K562 (cell line): Measurements from ENCODE around the gene KAZN. TPM values are rescaled to one million over a fixed set of nuclear protein-coding genes. Genes with fewer than 3 reads are reported as not detected.

Experiments
- ATAC-seq: fragments of 200-7000 bp; cut with Tn5 transposase; 3 replicates; pipeline ENCODE4 v1.9.1; 2020; ENCODE audit warnings: moderate library complexity
- BruUV-seq: library from RNA; stranded (reverse); fragments of 400-500 nt; replicated peaks from 2 replicates; lab custom pipeline; 2021; lab: Mats Ljungman, UMichigan
- CTCF ChIA-PET: fragments of 300-600 bp; formaldehyde crosslinking; extraction: SDS; loops from one replicate; lab custom pipeline; 2021; ENCODE audit warnings: low intra/inter-chr PET ratio; lab: Yijun Ruan, JAX
- POLR2A ChIA-PET: fragments of 300-600, 350-650 bp; sonication (Branson Sonifier 250); formaldehyde crosslinking; extraction: SDS; loops from one replicate; lab custom pipeline; 2021; ENCODE audit warnings: antibody characterized with exemption, inconsistent platforms; lab: Yijun Ruan, JAX
- DNase-seq, 4 experiments: peaks; one replicate each; pipeline versions ENCODE4 v3.0.0 to v3.0.0-alpha.2; 2011 to 2018; ENCODE audit warnings: low spot score in 3 of 4, mixed read lengths in 3 of 4; ENCODE audit errors: extremely low read depth in 1 of 4
- FAIRE-seq: peaks from 2 replicates; lab custom pipeline; 2011; peaks lifted over from hg19 to GRCh38; lab: Jason Lieb, UNC
- H2AFZ ChIP-seq: 2 replicates; pipeline ENCODE4 v1.6.0; 2011; ENCODE audit warnings: low read depth, low read length, control low read depth, inconsistent platforms
- H3K27ac ChIP-seq: fragments of 200-600 bp; 3 replicates; pipeline ENCODE4 v1.8.0; 2011; ENCODE audit warnings: low read depth, mild to moderate bottlenecking, control low read depth, inconsistent platforms, low read length, moderate library complexity, mixed read lengths; ENCODE audit errors: extremely low read depth
- H3K27me3 ChIP-seq, 2 experiments: fragments of 300-600 bp in 1 of 2; 2 replicates in 1 of 2; 3 replicates in 1 of 2; pipeline versions ENCODE4 v1.6.0 to v1.8.0; 2011; ENCODE audit warnings: inconsistent platforms in 2 of 2, low read length in 2 of 2, mild to moderate bottlenecking in 1 of 2, mixed read lengths in 1 of 2, moderate library complexity in 1 of 2; ENCODE audit not compliant: control insufficient read depth in 2 of 2, insufficient read depth in 2 of 2
- H3K36me3 ChIP-seq: fragments of 300-600 bp; 3 replicates; pipeline ENCODE4 v1.8.0; 2011; ENCODE audit warnings: mild to moderate bottlenecking, low read length, inconsistent platforms; ENCODE audit not compliant: control insufficient read depth, insufficient read depth
- H3K4me1 ChIP-seq, 2 experiments: fragments of 200-600 bp in 1 of 2; replicated peaks in 1 of 2; 2 replicates in 1 of 2; 3 replicates in 1 of 2; pipeline versions ENCODE4 v1.5.1 to v1.8.0; 2011; ENCODE audit warnings: inconsistent platforms in 2 of 2, low read length in 2 of 2, mild to moderate bottlenecking in 1 of 2, mixed read lengths in 1 of 2, moderate library complexity in 1 of 2; ENCODE audit not compliant: control insufficient read depth in 2 of 2, insufficient read depth in 2 of 2
- H3K4me2 ChIP-seq: 2 replicates; pipeline ENCODE4 v1.6.1; 2011; ENCODE audit warnings: low read length, control low read depth, inconsistent platforms, mixed read lengths; ENCODE audit not compliant: insufficient read depth
- H3K4me3 ChIP-seq: fragments of 200-600 bp; sonication (generic), shearing (Covaris generic); 2 replicates; pipeline ENCODE4 v1.5.1; 2016; ENCODE audit warnings: control low read depth, inconsistent platforms
- H3K79me2 ChIP-seq: fragments of 200-600 bp; 3 replicates; pipeline ENCODE4 v1.8.0; 2011; ENCODE audit warnings: low read length, inconsistent platforms; ENCODE audit not compliant: control insufficient read depth, insufficient read depth
- H3K9ac ChIP-seq, 2 experiments: 2 replicates each; pipeline versions ENCODE4 v1.6.0 to v1.6.1; 2011; ENCODE audit warnings: low read depth in 2 of 2, low read length in 2 of 2, control low read depth in 1 of 2, inconsistent platforms in 1 of 2, mild to moderate bottlenecking in 1 of 2, mixed read lengths in 1 of 2; ENCODE audit not compliant: insufficient read depth in 1 of 2
- H3K9me1 ChIP-seq: one replicate; pipeline ENCODE4 v1.6.0; 2011; ENCODE audit warnings: inconsistent platforms, mild to moderate bottlenecking, low read length, moderate library complexity; ENCODE audit not compliant: control insufficient read depth, insufficient read depth
- H3K9me3 ChIP-seq: replicated peaks from 2 replicates; pipeline ENCODE4 v1.5.1; 2011; ENCODE audit warnings: low read depth, low read length, inconsistent platforms; ENCODE audit not compliant: control insufficient read depth, insufficient read depth
- H4K20me1 ChIP-seq: replicated peaks from 2 replicates; pipeline ENCODE4 v1.6.1; 2011; ENCODE audit warnings: low read length, inconsistent platforms, mixed read lengths; ENCODE audit not compliant: control insufficient read depth, insufficient read depth
- DIDO1 ChIP-seq: fragments of 450-650 bp; IDR thresholded peaks from 2 replicates; pipeline ENCODE4 v1.6.1; 2016; ENCODE audit warnings: low read depth, missing biosample characterization, missing genetic modification characterization
- ELF2 ChIP-seq: fragments of 250-450 bp; sonication (Bioruptor Pico); IDR thresholded peaks from 2 replicates; pipeline ENCODE4 v1.5.0; 2021; ENCODE audit warnings: mild to moderate bottlenecking
- GABPB2 ChIP-seq: fragments of 250-450 bp; sonication (Bioruptor Pico); conservative IDR thresholded peaks from 2 replicates; pipeline ENCODE4 v1.5.1; 2021; ENCODE audit warnings: mild to moderate bottlenecking
- HNRNPH1 ChIP-seq: fragments of 200-400 bp; formaldehyde crosslinking; optimal IDR thresholded peaks from 2 replicates; pipeline ENCODE3; 2017; ENCODE audit warnings: low read depth, mild to moderate bottlenecking, low read length, moderate library complexity
- PTRF ChIP-seq: fragments of 450-650 bp; IDR thresholded peaks from 2 replicates; pipeline ENCODE4 v1.6.1; 2016; ENCODE audit warnings: mild to moderate bottlenecking, missing genetic modification characterization, missing compliant biosample characterization
- ZC3H8 ChIP-seq: fragments of 450-650 bp; IDR thresholded peaks from 2 replicates; pipeline ENCODE4 v1.6.1; 2017
- ZNF24 ChIP-seq: fragments of 450-650 bp; IDR thresholded peaks from 2 replicates; pipeline ENCODE4 v1.6.1; 2016
- ZNF274 ChIP-seq: IDR thresholded peaks from 2 replicates; pipeline ENCODE4 v1.6.1; 2011; ENCODE audit warnings: low read depth, mild to moderate bottlenecking, low read length, moderate library complexity, borderline replicate concordance
- WGBS: fragments of 100-300 bp; shearing (Covaris generic); methylation state at CpG from one replicate; pipeline ENCODE4 v1.1.6; 2016; ENCODE audit warnings: low coverage, mixed read lengths; ENCODE audit not compliant: insufficient coverage; ENCODE audit errors: missing lambda C conversion rate; 5-methylcytosine and 5-hydroxymethylcytosine counted together
- in situ Hi-C: fragments of 300-500 bp; cut with MboI; formaldehyde crosslinking; loops from 4 replicates; pipeline ENCODE4 v1.15.0; 2018; ENCODE audit warnings: inconsistent platforms, mixed read lengths
- intact Hi-C: fragments of 100-400 bp; cut with micrococcal nuclease; formaldehyde crosslinking; loops from 2 replicates; pipeline ENCODE4 v1.14.2; 2022
- polyA plus RNA-seq, 8 experiments: library from polyadenylated mRNA; depleted of rRNA in 4 of 8; stranded (reverse) in 5 of 8; unstranded in 3 of 8; fragments of >200 nt; fragmentation: Nextera tagmentation in 2 of 8; fragmentation: Illumina TruSeq in 1 of 8; extraction: Ambion mirVana in 2 of 8; extraction: Trizol in 1 of 8; gene quantifications; 2 replicates each; pipeline versions ENCODE4 v1.2.1 to v1.2.3, GENCODE V29; 2011 to 2014; ENCODE audit warnings: inconsistent platforms in 1 of 8, missing spikeins in 1 of 8
- total RNA-seq, 7 experiments: library from RNA; depleted of rRNA in 6 of 7; stranded (reverse); fragments of >200 nt in 6 of 7; fragmentation: Illumina TruSeq in 2 of 7; extraction: Trizol in 2 of 7; gene quantifications; 2 replicates each; pipeline versions ENCODE4 v1.2.1 to v1.2.3, GENCODE V29; 2011 to 2021; ENCODE audit warnings: low replicate concordance in 1 of 7
- TF ChIP-seq, protein P1 (sequence below): sonication (generic); formaldehyde crosslinking; IDR thresholded peaks from 2 replicates; pipeline ENCODE4 v1.8.1; 2022; ENCODE audit warnings: missing genetic modification reagents
- TF ChIP-seq, protein P2 (sequence below): fragments of 450-650 bp; IDR thresholded peaks from 2 replicates; pipeline ENCODE4 v1.6.1; 2018; ENCODE audit not compliant: partially characterized antibody
- TF ChIP-seq, protein P3 (sequence below), 2 experiments: fragments of 450-650 bp; IDR thresholded peaks; 2 replicates each; pipeline ENCODE4 v1.6.1; 2018; ENCODE audit warnings: mild to moderate bottlenecking in 2 of 2, low read depth in 1 of 2; ENCODE audit not compliant: partially characterized antibody in 2 of 2
- TF ChIP-seq, protein P4 (sequence below), 2 experiments: fragments of 250-450 bp in 1 of 2; fragments of 450-650 bp in 1 of 2; sonication (Bioruptor Pico) in 1 of 2; IDR thresholded peaks; 2 replicates each; pipeline versions ENCODE4 v1.6.1 to v1.8.0; 2016 to 2021; ENCODE audit warnings: mild to moderate bottlenecking in 2 of 2, moderate library complexity in 2 of 2, missing compliant biosample characterization in 1 of 2, missing genetic modification characterization in 1 of 2

The KAZN gene
- total and polyA plus RNA-seq, 9 of the 15 experiments (the other 6 are each of a cell fraction or from before 2014, with no cell fraction given): 2.1 to 21.6 (median 5.4) TPM

DNA sequence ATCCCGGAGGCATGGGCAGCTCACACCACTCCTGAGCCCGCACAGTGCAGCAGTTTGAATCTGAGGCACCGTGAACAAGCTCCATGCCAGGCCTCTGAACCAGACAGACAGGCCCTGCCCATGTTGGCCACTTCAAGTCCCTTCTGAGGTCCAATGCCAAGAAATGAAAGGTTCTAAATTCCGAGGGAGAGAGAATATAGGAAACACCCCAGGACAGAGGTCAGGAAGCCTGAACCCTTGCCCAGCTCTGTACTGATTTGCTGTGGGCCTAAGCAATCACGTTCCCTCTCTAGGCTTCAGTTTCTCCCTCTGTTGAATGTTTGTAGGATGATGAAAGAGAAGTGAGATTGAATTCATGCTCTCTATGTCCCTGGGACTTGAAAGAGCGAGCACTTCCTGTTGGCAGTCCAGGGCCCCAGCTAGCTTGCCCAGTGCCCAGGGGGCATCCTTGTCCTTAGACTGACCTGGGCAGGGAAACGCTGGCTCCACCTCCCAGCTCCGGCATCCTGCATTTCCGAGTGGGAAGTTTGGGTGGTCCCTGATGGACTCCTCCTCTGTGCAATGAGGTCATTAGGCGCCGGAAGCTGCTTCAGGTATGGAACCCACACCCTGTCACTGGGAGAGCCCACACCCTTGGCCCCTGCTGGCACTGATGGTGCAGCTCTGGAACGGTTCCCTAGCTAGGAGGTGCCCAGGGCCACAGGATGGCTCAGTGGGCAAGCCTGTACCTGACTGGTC lies 312.7 kb downstream of the KAZN start:
- in situ Hi-C loops: no loop called here
- CTCF ChIA-PET: no interaction called here
- no peak for TF ChIP-seq ZC3H8
- TF ChIP-seq ZNF274: no peak
- TF ChIP-seq, protein P1, sequence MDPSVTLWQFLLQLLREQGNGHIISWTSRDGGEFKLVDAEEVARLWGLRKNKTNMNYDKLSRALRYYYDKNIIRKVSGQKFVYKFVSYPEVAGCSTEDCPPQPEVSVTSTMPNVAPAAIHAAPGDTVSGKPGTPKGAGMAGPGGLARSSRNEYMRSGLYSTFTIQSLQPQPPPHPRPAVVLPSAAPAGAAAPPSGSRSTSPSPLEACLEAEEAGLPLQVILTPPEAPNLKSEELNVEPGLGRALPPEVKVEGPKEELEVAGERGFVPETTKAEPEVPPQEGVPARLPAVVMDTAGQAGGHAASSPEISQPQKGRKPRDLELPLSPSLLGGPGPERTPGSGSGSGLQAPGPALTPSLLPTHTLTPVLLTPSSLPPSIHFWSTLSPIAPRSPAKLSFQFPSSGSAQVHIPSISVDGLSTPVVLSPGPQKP (CRISPR knock-in tag): no peak
- TF ChIP-seq DIDO1 (tag): no peak
- TF ChIP-seq, protein P2, sequence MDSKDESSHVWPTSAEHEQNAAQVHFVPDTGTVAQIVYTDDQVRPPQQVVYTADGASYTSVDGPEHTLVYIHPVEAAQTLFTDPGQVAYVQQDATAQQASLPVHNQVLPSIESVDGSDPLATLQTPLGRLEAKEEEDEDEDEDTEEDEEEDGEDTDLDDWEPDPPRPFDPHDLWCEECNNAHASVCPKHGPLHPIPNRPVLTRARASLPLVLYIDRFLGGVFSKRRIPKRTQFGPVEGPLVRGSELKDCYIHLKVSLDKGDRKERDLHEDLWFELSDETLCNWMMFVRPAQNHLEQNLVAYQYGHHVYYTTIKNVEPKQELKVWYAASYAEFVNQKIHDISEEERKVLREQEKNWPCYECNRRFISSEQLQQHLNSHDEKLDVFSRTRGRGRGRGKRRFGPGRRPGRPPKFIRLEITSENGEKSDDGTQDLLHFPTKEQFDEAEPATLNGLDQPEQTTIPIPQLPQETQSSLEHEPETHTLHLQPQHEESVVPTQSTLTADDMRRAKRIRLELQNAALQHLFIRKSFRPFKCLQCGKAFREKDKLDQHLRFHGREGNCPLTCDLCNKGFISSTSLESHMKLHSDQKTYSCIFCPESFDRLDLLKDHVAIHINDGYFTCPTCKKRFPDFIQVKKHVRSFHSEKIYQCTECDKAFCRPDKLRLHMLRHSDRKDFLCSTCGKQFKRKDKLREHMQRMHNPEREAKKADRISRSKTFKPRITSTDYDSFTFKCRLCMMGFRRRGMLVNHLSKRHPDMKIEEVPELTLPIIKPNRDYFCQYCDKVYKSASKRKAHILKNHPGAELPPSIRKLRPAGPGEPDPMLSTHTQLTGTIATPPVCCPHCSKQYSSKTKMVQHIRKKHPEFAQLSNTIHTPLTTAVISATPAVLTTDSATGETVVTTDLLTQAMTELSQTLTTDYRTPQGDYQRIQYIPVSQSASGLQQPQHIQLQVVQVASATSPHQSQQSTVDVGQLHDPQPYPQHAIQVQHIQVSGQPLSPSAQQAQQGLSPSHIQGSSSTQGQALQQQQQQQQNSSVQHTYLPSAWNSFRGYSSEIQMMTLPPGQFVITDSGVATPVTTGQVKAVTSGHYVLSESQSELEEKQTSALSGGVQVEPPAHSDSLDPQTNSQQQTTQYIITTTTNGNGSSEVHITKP: no peak
- no peak for TF ChIP-seq ELF2 (CRISPR knock-in tag)
- TF ChIP-seq, protein P3, sequence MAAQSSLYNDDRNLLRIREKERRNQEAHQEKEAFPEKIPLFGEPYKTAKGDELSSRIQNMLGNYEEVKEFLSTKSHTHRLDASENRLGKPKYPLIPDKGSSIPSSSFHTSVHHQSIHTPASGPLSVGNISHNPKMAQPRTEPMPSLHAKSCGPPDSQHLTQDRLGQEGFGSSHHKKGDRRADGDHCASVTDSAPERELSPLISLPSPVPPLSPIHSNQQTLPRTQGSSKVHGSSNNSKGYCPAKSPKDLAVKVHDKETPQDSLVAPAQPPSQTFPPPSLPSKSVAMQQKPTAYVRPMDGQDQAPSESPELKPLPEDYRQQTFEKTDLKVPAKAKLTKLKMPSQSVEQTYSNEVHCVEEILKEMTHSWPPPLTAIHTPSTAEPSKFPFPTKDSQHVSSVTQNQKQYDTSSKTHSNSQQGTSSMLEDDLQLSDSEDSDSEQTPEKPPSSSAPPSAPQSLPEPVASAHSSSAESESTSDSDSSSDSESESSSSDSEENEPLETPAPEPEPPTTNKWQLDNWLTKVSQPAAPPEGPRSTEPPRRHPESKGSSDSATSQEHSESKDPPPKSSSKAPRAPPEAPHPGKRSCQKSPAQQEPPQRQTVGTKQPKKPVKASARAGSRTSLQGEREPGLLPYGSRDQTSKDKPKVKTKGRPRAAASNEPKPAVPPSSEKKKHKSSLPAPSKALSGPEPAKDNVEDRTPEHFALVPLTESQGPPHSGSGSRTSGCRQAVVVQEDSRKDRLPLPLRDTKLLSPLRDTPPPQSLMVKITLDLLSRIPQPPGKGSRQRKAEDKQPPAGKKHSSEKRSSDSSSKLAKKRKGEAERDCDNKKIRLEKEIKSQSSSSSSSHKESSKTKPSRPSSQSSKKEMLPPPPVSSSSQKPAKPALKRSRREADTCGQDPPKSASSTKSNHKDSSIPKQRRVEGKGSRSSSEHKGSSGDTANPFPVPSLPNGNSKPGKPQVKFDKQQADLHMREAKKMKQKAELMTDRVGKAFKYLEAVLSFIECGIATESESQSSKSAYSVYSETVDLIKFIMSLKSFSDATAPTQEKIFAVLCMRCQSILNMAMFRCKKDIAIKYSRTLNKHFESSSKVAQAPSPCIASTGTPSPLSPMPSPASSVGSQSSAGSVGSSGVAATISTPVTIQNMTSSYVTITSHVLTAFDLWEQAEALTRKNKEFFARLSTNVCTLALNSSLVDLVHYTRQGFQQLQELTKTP (IDR thresholded peaks at IDR 0.05; ENCODE audit: low read depth in 1 of 2, partially characterized antibody in 2 of 2): no peak
- TF ChIP-seq, protein P4, sequence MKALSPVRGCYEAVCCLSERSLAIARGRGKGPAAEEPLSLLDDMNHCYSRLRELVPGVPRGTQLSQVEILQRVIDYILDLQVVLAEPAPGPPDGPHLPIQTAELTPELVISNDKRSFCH (CRISPR knock-in tag; IDR thresholded peaks at IDR 0.05): no peak
- TF ChIP-seq, protein P4 (tag; IDR thresholded peaks at IDR 0.05): no peak
- TF ChIP-seq GABPB2: no peak
- no peak for TF ChIP-seq ZNF24
- TF ChIP-seq PTRF: no peak
- no peak for TF ChIP-seq HNRNPH1

More for the DNA sequence above, 312.7 kb downstream of the KAZN start:
- WGBS: 18% methylated on average over 12 of the region's 12 CpGs
- H3K9ac ChIP-seq: no peak overlapping the region
- no peak overlapping the region for H3K4me2 ChIP-seq
- no peaks in the 10 kb centered on the region for H3K36me3 ChIP-seq
- FAIRE-seq: no peak
- peaks cover 0 to 4% of the 10 kb centered on the region in 2 experiments; a peak in 1 of 5 replicates for H3K4me1 ChIP-seq
- H3K27ac ChIP-seq: no peak overlapping the region
- no peaks in the 10 kb centered on the region for H3K9me3 ChIP-seq
- H2AFZ ChIP-seq: no peak overlapping the region
- peaks cover 4 to 20% of the 10 kb centered on the region in 2 experiments; a peak in 3 of 5 replicates for H3K27me3 ChIP-seq
- no peak for ATAC-seq
- POLR2A ChIA-PET: interaction anchor here (0.7 to 1.7 kb wide), 4 partner anchors 9 to 797 kb away, joined by 3 to 5 read pairs (median 3); no protein-coding TSS in a partner anchor
- H3K9me1 ChIP-seq: no peaks in the 10 kb centered on the region
- no TSS peak for BruUV-seq
- no peak for DNase-seq
- H4K20me1 ChIP-seq: peaks cover 3% of the 10 kb centered on the region; the same call in 1 of the 2 replicates
- H3K79me2 ChIP-seq: no peaks in the 10 kb centered on the region
- intact Hi-C loops: no loop called here
- no peak overlapping the region for H3K4me3 ChIP-seq
